HFFc6 (cell line): ENCODE data around the gene SNRNP40. TPM values are rescaled to one million over a fixed set of nuclear protein-coding genes. Genes with fewer than 3 reads are reported as not detected.
"Not testable (repeated sequence)": the region's sequence is repeated elsewhere in the genome, so short reads cannot be mapped to it uniquely, and the experiment has no call there.

Source experiments
- DNase-seq: peaks from one replicate; pipeline ENCODE4 v3.0.0-alpha.2; 2018
- H3K27ac Mint-ChIP-seq: 2 replicates; pipeline ENCODE4 v1.8.0; 2020; ENCODE audit warnings: mild to moderate bottlenecking, mixed read lengths
- H3K27me3 Mint-ChIP-seq: 2 replicates; pipeline ENCODE4 v1.8.0; 2021; ENCODE audit warnings: mild to moderate bottlenecking, moderate library complexity, mixed read lengths; ENCODE audit not compliant: insufficient read depth
- H3K36me3 Mint-ChIP-seq: 2 replicates; pipeline ENCODE4 v1.8.0; 2021; ENCODE audit warnings: low read depth, mixed read lengths
- H3K4me1 Mint-ChIP-seq: 2 replicates; pipeline ENCODE4 v1.8.0; 2020; ENCODE audit warnings: low read depth, mixed read lengths
- H3K4me3 Mint-ChIP-seq: 2 replicates; pipeline ENCODE4 v1.8.0; 2020; ENCODE audit warnings: mild to moderate bottlenecking, moderate library complexity, mixed read lengths
- H3K9me3 Mint-ChIP-seq: 2 replicates; pipeline ENCODE4 v1.8.0; 2020; ENCODE audit warnings: mild to moderate bottlenecking, mixed read lengths
- total RNA-seq, 6 experiments: library from RNA; stranded (reverse); fragmentation: NEBNext Ultra II Directional; extraction: Animal tissue kit (Norgen Biotek cat#: 25700); gene quantifications; 2 replicates in 1 of 6; 3 replicates in 5 of 6; pipeline ENCODE4 v1.2.3, GENCODE V29; 2021
- TF ChIP-seq, protein P1 (sequence below): fragments of 200-600 bp; sonication (generic); IDR thresholded peaks from 2 replicates; pipeline ENCODE4 v1.5.0; 2021; ENCODE audit warnings: antibody characterized with exemption, mild to moderate bottlenecking

The SNRNP40 gene
- total RNA-seq, 6 experiments from 2014 or later = 37.8 to 50.7 (median 46.1) TPM

DNA sequence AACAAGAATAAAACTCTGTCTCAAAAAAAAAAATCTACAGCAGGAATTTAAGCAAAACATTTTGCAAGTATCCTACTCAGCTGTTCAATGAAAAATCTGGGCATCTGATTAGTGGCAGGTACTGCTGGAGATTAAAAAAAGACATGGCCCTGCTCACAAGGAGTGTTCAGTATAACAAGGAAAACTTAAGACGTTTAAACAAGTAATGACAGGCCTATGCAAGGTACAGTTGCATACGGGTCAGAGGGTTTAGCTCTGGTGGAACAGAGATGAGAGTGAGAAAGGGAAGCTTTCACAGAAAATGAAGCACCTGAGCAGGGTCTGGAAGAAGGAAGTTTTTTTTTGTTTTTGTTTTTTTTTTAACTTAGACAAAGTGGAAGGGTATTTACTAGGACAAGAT lies 23.0 kb downstream of the SNRNP40 start:
- Mint-ChIP-seq H3K36me3 (peaks cover 35% of the 10 kb centered on the region), H3K4me3 (no peak overlapping the region), H3K27me3 (peaks cover 2% of the 10 kb centered on the region; the same call in 1 of the 2 replicates), H3K9me3 (no peaks in the 10 kb centered on the region), H3K27ac (peak overlapping the region; percentile 61), H3K4me1 (no peaks in the 10 kb centered on the region)
- TF ChIP-seq, protein P1, sequence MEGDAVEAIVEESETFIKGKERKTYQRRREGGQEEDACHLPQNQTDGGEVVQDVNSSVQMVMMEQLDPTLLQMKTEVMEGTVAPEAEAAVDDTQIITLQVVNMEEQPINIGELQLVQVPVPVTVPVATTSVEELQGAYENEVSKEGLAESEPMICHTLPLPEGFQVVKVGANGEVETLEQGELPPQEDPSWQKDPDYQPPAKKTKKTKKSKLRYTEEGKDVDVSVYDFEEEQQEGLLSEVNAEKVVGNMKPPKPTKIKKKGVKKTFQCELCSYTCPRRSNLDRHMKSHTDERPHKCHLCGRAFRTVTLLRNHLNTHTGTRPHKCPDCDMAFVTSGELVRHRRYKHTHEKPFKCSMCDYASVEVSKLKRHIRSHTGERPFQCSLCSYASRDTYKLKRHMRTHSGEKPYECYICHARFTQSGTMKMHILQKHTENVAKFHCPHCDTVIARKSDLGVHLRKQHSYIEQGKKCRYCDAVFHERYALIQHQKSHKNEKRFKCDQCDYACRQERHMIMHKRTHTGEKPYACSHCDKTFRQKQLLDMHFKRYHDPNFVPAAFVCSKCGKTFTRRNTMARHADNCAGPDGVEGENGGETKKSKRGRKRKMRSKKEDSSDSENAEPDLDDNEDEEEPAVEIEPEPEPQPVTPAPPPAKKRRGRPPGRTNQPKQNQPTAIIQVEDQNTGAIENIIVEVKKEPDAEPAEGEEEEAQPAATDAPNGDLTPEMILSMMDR = no peak
- DNase-seq = no peak

DNA sequence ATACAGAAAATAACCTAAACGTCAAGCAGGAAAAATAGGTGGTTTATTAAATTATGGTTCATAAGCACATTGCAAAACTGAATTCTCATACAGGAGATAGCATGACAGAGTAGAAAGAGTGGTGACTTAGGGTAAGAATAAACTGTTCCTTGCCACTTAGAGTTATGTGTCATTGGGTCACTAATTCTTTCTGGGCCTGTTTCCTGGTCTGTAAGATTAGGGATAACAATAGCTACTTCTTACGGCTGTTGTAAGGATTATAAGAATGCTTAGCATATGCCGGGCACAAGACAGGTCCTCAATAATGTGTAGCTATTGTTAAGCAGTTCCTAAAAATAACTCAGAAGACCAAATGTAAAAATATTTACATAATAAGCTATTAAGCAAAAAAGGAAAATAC lies 24.2 kb downstream of the SNRNP40 start:
- peaks cover 2% of the 10 kb centered on the region; the same call in 1 of the 2 replicates for H3K27me3 Mint-ChIP-seq
- H3K4me1 Mint-ChIP-seq = no peaks in the 10 kb centered on the region
- TF ChIP-seq, protein P1 = no peak
- no peaks in the 10 kb centered on the region for H3K9me3 Mint-ChIP-seq
- H3K27ac Mint-ChIP-seq = no peak overlapping the region
- H3K4me3 Mint-ChIP-seq = no peak overlapping the region
- peaks cover 33% of the 10 kb centered on the region for H3K36me3 Mint-ChIP-seq
- DNase-seq = no peak

DNA sequence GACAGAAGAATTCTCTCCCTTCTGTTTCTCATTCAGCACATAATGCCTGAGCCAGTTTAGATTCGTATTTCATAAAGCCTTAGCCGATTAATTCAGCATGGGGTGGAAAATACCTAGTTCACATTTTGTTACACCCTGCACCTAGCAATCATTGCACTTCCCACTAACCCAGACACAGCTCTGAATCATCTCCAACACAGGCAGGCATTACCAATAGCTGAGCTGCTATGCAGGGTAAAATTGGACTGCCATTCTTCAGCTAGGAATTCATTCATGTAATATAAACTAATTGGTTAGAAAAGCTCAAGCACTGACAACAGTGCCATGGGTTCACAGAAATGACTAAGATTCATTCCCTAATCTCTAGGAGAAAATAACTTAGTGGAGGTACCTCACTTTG lies 30.0 kb downstream of the SNRNP40 start:
- Mint-ChIP-seq H3K4me1 (no peaks in the 10 kb centered on the region; the same call in 1 of the 2 replicates), H3K27ac (no peak overlapping the region), H3K27me3 (0 out of 2 replicates have a peak, but pooled peaks cover 5% of the 10 kb centered on the region), H3K36me3 (peaks cover 29% of the 10 kb centered on the region), H3K9me3 (no peaks in the 10 kb centered on the region), H3K4me3 (no peak overlapping the region)
- peak; percentile 38 for DNase-seq
- TF ChIP-seq, protein P1 = no peak

DNA sequence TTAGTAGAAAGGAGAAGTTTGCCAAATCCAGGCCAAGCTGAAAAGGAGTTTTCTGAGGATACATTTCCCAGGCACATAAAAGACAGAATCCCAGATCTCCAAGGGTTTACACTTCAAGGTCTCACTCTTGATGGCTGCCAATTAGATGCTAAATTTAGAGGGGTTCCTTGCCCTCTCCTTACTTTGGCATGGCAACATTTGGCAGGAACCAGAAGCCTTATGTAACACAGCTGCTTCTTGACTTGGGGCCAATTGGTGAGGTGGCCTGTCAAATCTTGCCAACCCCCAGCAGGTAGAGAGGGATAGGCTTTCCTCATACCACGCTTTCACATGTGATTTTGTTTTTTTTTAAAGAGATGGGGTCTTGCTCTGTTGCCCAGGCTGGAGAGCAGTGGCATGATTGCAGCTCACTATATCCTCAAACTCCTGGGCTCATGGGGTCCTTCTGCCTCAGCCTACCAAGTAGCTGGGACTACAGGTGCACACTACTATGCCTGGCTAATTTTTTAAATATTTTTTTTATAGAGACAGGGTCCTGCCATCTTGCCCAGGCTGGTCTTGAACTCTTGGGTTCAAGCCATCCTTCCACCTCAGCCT lies 31.7 kb downstream of the SNRNP40 start:
- H3K36me3 Mint-ChIP-seq = peaks cover 30% of the 10 kb centered on the region
- H3K4me3 Mint-ChIP-seq = no peak overlapping the region
- no peak overlapping the region for H3K27ac Mint-ChIP-seq
- H3K9me3 Mint-ChIP-seq = no peaks in the 10 kb centered on the region
- H3K27me3 Mint-ChIP-seq = peaks cover 5% of the 10 kb centered on the region; the same call in 1 of the 2 replicates
- H3K4me1 Mint-ChIP-seq = no peaks in the 10 kb centered on the region; the same call in 1 of the 2 replicates
- TF ChIP-seq, protein P1 = no peak
- DNase-seq = no peak

DNA sequence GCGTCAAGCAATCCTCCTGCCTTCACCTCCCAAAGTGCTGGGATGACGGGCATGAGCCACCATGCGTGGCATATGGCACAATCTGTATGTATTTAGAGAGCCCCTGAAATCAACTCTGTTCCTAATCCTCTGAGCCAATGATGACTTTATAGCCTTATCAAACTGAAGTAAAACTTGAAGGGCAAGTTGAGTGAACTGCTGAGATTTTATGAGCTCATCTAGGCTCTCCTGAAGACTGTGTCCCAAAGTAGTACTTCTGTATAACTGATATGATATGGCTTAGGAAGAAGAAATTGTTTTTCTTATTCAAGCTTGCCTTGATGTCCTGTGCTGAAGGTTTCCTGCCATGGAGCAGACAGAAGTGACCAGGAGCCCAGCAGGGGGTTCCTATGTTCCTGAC lies 33.2 kb downstream of the SNRNP40 start:
- TF ChIP-seq, protein P1 = no peak
- no peaks in the 10 kb centered on the region for H3K9me3 Mint-ChIP-seq
- H3K27me3 Mint-ChIP-seq = peaks cover 6% of the 10 kb centered on the region; the same call in 1 of the 2 replicates
- no peak for DNase-seq
- H3K4me1 Mint-ChIP-seq = no peaks in the 10 kb centered on the region; the same call in 1 of the 2 replicates
- H3K27ac Mint-ChIP-seq = no peak overlapping the region; the same call in 1 of the 2 replicates
- H3K4me3 Mint-ChIP-seq = no peak overlapping the region
- peaks cover 23% of the 10 kb centered on the region for H3K36me3 Mint-ChIP-seq

DNA sequence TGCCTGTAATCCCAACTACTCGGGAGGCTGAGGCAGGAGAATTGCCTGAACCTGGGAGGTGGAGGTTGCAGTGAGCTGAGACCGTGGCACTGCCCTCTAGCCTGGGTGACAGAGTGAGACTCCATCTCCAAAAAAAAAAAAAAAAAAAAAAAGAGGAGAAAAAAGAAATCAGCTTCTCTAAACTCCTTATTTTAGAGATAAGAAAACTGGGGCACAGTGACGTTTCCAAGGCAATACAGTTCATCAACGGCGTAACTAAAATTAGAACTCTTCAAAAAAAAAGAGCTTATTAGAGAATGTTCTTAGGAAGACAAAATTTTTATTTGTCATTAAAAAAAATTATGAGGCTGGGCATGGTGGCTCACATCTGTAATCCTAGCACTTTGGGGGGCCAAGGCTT lies 34.2 kb downstream of the SNRNP40 start:
- H3K36me3 Mint-ChIP-seq = peaks cover 29% of the 10 kb centered on the region
- H3K27ac Mint-ChIP-seq, H3K9me3 Mint-ChIP-seq, H3K4me1 Mint-ChIP-seq, DNase-seq, H3K27me3 Mint-ChIP-seq, H3K4me3 Mint-ChIP-seq: not testable (repeated sequence)
